Measurements from ENCODE around the gene KCNH1. TPM values are rescaled to one million over a fixed set of nuclear protein-coding genes. Genes with fewer than 3 reads are reported as not detected.

KCNH1 gene
- total RNA-seq, 1 donor from 2014 or later: under 0.01 TPM

DNA sequence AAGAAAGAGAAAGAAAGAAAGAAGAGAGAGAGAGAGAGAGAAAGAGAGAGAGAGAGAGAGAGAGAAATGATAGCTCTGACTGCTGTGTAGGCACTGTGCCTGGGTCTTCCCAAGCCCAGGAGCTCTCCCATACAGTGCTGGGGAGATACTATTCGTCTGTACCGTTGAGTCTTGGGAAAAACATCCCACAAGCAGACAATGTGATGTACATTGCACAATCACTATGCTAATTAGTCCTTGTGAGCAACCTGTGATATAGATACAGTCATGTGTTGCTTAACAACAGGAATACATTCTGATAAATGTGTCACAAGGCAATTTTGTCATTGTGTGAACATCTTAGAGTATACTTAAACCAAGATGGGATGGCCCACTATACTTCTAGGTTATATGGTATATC lies 424.2 kb downstream of the KCNH1 start:
- Histone ChIP-seq H3K36me3 (ENCODE audit: control insufficient read depth, insufficient read depth, low read length) (no peaks in the 10 kb centered on the region), H3K4me3 (ENCODE audit: low read depth, low read length) (no peak overlapping the region), H3K27me3 (ENCODE audit: control insufficient read depth, insufficient read depth, low read length) (no peaks in the 10 kb centered on the region)
- TF ChIP-seq, protein P1, sequence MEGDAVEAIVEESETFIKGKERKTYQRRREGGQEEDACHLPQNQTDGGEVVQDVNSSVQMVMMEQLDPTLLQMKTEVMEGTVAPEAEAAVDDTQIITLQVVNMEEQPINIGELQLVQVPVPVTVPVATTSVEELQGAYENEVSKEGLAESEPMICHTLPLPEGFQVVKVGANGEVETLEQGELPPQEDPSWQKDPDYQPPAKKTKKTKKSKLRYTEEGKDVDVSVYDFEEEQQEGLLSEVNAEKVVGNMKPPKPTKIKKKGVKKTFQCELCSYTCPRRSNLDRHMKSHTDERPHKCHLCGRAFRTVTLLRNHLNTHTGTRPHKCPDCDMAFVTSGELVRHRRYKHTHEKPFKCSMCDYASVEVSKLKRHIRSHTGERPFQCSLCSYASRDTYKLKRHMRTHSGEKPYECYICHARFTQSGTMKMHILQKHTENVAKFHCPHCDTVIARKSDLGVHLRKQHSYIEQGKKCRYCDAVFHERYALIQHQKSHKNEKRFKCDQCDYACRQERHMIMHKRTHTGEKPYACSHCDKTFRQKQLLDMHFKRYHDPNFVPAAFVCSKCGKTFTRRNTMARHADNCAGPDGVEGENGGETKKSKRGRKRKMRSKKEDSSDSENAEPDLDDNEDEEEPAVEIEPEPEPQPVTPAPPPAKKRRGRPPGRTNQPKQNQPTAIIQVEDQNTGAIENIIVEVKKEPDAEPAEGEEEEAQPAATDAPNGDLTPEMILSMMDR (IDR thresholded peaks at IDR 0.05; ENCODE audit: insufficient read depth, low read length, severe bottlenecking): no peak
- DNase-seq (ENCODE audit: low read depth) (peak; percentile 65), FAIRE-seq (no peak)

DNA sequence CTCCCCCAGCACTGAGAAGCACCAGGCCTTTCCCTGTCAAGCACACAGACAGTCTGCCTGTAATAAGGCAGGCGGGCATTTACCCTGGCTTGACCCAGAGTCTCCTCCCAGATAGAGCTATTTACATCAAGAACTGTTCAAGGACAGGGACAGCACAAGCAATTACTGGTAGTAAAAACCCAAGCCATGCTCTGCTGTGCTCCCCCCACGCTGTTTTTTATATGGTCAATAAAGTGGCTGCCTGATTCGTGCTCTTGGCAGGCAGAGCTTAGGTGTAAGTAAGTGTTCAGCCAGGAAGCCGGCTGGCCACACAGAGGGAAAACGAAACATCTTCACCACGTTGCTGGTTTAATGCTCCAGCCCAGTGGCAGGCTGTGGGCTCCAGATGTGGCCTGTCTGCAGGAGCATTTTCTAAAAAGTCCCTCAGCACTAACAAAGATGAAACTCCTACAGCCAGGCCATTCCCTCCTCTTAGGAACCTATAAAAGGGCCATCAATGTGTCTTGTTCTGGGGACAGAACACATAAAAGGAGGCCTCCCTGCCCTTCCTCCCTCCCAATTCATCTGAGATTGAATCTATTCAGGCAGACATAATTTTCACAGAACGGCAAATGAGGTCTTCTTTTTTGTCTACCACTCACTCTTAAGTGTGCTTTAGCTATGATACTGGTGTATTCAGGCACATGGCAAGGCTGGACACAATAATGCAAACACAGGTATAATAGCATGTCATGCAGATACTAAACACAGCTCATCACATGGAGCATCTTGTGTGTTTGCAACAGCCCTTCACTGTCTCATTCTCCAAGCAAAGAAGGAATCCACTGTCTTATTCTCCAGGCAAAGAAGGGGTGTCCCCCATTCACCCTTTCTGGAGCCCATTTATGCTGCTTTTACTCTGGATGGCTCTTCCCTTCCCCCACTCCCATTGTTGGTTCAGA lies 426.4 kb downstream of the KCNH1 start:
- TF ChIP-seq, protein P1 (IDR thresholded peaks at IDR 0.05; ENCODE audit: insufficient read depth, low read length, severe bottlenecking): no peak
- FAIRE-seq: no peak
- H3K36me3 ChIP-seq (ENCODE audit: control insufficient read depth, insufficient read depth, low read length): no peaks in the 10 kb centered on the region
- no peaks in the 10 kb centered on the region for H3K27me3 ChIP-seq (ENCODE audit: control insufficient read depth, insufficient read depth, low read length)
- H3K4me3 ChIP-seq (ENCODE audit: low read depth, low read length): no peak overlapping the region
- no peak for DNase-seq (ENCODE audit: low read depth)

DNA sequence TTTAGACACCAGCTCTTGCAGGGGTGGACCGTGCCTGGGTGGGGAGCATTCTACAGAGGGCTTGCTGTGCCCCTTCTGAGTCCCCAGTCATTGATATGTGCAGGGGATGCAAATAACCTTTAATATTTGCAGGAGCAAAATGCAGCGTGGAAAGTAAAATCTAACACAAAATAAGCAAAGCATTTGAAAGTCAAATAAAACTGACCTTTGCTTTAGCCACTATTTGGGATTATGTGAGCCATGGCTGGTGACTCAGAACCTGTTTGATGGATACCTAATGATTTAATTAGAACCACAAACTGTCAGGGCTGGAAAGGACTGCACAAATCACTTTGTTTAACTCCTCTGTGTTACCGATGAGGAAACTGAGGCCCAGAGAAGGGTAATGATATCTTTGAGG lies 427.7 kb downstream of the KCNH1 start:
- TF ChIP-seq, protein P1 (IDR thresholded peaks at IDR 0.05; ENCODE audit: insufficient read depth, low read length, severe bottlenecking): no peak
- DNase-seq (ENCODE audit: low read depth): no peak
- Histone ChIP-seq H3K36me3 (ENCODE audit: control insufficient read depth, insufficient read depth, low read length) (no peaks in the 10 kb centered on the region), H3K27me3 (ENCODE audit: control insufficient read depth, insufficient read depth, low read length) (no peaks in the 10 kb centered on the region), H3K4me3 (ENCODE audit: low read depth, low read length) (no peak overlapping the region)
- FAIRE-seq: no peak

DNA sequence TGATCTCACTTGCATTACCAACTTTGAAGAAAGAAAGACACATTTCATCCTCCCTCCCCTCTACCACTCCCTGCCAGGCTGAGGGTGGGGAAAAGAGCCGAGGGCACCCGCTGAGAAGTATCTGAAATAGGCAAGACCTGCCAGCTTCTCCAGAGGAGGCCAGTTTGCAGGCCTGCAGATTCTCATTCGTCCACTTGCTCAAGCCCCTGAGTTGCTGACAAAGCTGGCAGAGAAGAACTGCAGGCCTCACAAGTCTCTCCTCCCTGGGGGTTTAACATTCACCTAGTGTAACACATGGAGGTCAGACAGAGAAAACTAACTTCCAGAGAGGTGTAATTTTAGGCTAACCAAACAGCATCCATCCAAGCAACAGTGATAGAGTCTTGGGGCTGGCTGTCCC lies 428.9 kb downstream of the KCNH1 start:
- TF ChIP-seq, protein P1 (IDR thresholded peaks at IDR 0.05; ENCODE audit: insufficient read depth, low read length, severe bottlenecking): no peak
- Histone ChIP-seq H3K27me3 (ENCODE audit: control insufficient read depth, insufficient read depth, low read length) (no peaks in the 10 kb centered on the region), H3K4me3 (ENCODE audit: low read depth, low read length) (no peak overlapping the region), H3K36me3 (ENCODE audit: control insufficient read depth, insufficient read depth, low read length) (no peaks in the 10 kb centered on the region)
- DNase-seq (ENCODE audit: low read depth) (no peak), FAIRE-seq (no peak)

DNA sequence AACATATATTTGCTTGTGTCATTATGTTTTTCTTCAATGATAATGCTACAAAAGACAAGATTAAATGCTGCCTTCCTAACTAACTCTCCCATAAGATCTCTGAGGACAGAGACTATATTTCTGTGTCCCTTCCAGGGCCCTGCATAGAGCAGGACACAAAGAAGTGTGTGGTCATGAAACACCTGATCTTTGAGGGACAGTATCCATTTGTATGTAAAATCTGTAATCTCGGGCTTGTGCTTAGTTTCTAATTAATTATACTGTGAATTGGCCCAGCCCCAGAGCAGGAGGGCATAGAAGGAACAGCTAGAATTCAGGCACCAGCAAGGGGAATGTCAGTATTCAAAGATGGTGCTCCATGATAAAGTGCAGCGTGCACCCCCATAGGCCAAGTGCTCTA lies 430.4 kb downstream of the KCNH1 start:
- no peak for FAIRE-seq
- no peak for DNase-seq (ENCODE audit: low read depth)
- no peaks in the 10 kb centered on the region for H3K36me3 ChIP-seq (ENCODE audit: control insufficient read depth, insufficient read depth, low read length)
- no peaks in the 10 kb centered on the region for H3K27me3 ChIP-seq (ENCODE audit: control insufficient read depth, insufficient read depth, low read length)
- TF ChIP-seq, protein P1 (IDR thresholded peaks at IDR 0.05; ENCODE audit: insufficient read depth, low read length, severe bottlenecking): no peak
- no peak overlapping the region for H3K4me3 ChIP-seq (ENCODE audit: low read depth, low read length)
